HepG2 (cell line): ENCODE results near the gene MOK.

Source experiments
- BCL3 ChIP-seq: sonication (generic); formaldehyde crosslinking; IDR thresholded peaks from 2 replicates; pipeline ENCODE4 v1.5.1; 2020; ENCODE audit warnings: mild to moderate bottlenecking, missing genetic modification reagents, moderate library complexity
- EP300 ChIP-seq, 3 experiments: sonication (generic) in 1 of 3; formaldehyde crosslinking in 1 of 3; IDR thresholded peaks; 2 replicates each; pipeline versions ENCODE4 v1.5.1 to v1.6.1; 2011 to 2020; ENCODE audit warnings: low read depth in 2 of 3, low read length in 2 of 3, borderline replicate concordance in 1 of 3, improper control_type of control experiment in 1 of 3, mild to moderate bottlenecking in 1 of 3, missing genetic modification reagents in 1 of 3, moderate library complexity in 1 of 3
- KLF16 ChIP-seq, 2 experiments: sonication (generic) in 1 of 2; formaldehyde crosslinking in 1 of 2; IDR thresholded peaks; 2 replicates each; pipeline versions ENCODE4 v1.6.1 to v1.8.0; 2016 to 2023; ENCODE audit warnings: missing genetic modification reagents in 2 of 2, missing compliant biosample characterization in 1 of 2
- MYC ChIP-seq: sonication (generic); formaldehyde crosslinking; IDR thresholded peaks from 2 replicates; pipeline ENCODE4 v1.9.0; 2021; ENCODE audit warnings: missing genetic modification reagents, borderline replicate concordance
- NCOA2 ChIP-seq: sonication (generic); formaldehyde crosslinking; IDR thresholded peaks from 2 replicates; pipeline ENCODE4 v1.8.0; 2022; ENCODE audit warnings: inconsistent platforms
- NFIC ChIP-seq: IDR thresholded peaks from 2 replicates; pipeline ENCODE4 v1.6.1; 2012; ENCODE audit warnings: mild to moderate bottlenecking, low read length, inconsistent platforms
- SMC3 ChIP-seq: IDR thresholded peaks from 2 replicates; pipeline ENCODE4 v1.6.1; 2011; ENCODE audit warnings: low read length, improper control_type of control experiment
- SNAPC5 ChIP-seq: sonication (generic); formaldehyde crosslinking; IDR thresholded peaks from 2 replicates; pipeline ENCODE4 v1.8.1; 2023; ENCODE audit warnings: mild to moderate bottlenecking, missing genetic modification reagents, borderline replicate concordance
- SP1 ChIP-seq, 2 experiments: fragments of 450-650 bp in 1 of 2; sonication (generic) in 1 of 2; formaldehyde crosslinking in 1 of 2; IDR thresholded peaks; 2 replicates each; pipeline versions ENCODE4 v1.4.0 to v1.6.1; 2016 to 2020; ENCODE audit warnings: missing genetic modification reagents in 1 of 2
- ZNF704 ChIP-seq: sonication (generic); formaldehyde crosslinking; IDR thresholded peaks from 2 replicates; pipeline ENCODE4 v1.8.1; 2023; ENCODE audit warnings: mild to moderate bottlenecking, inconsistent platforms, moderate library complexity, missing genetic modification reagents, borderline replicate concordance
- ZNF878 ChIP-seq: sonication (generic); formaldehyde crosslinking; IDR thresholded peaks from 2 replicates; pipeline ENCODE4 v1.8.1; 2023; ENCODE audit warnings: mild to moderate bottlenecking, missing genetic modification reagents, moderate library complexity

- TF ChIP-seq NCOA2 (no peak), SP1 (IDR thresholded peaks at IDR 0.05) (no peak), SP1 (CRISPR knock-in tag; IDR thresholded peaks at IDR 0.05) (no peak), SNAPC5 (CRISPR knock-in tag) (no peak), BCL3 (no peak), SMC3 (no peak), KLF16 (CRISPR knock-in tag; IDR thresholded peaks at IDR 0.05) (no peak), NFIC (no peak), EP300 (IDR thresholded peaks at IDR 0.05; ENCODE audit: low read depth in 2 of 2, low read length in 2 of 2) (no peak), EP300 (CRISPR knock-in tag; IDR thresholded peaks at IDR 0.05; ENCODE audit: borderline replicate concordance) (no peak), ZNF704 (no peak), ZNF878 (CRISPR knock-in tag) (no peak), MYC (CRISPR knock-in tag) (no peak)
These were observed 12.5 kb downstream of the MOK start for GRCh38 chr14:102292441-102292840.
